H1 (cell line): ENCODE measurements around the gene BRSK2. TPM values are rescaled to one million over a fixed set of nuclear protein-coding genes. Genes with fewer than 3 reads are reported as not detected.

Experiments
- SIN3A ChIP-seq, 2 experiments: IDR thresholded peaks in 1 of 2; conservative IDR thresholded peaks in 1 of 2; 2 replicates each; pipeline ENCODE4 v1.6.1; 2011 to 2012; ENCODE audit warnings: low read length in 2 of 2, improper control_type of control experiment in 1 of 2, low read depth in 1 of 2, mild to moderate bottlenecking in 1 of 2
- polyA plus RNA-seq, 7 experiments: library from polyadenylated mRNA; depleted of rRNA in 3 of 7; stranded (reverse) in 5 of 7; unstranded in 2 of 7; fragments of >200 nt in 5 of 7; fragments of 200-250 nt in 2 of 7; gene quantifications; 1 replicate in 5 of 7; 2 replicates in 1 of 7; 4 replicates in 1 of 7; pipeline versions ENCODE4 v1.2.1 to v1.2.3, GENCODE V29; 2011 to 2013; ENCODE audit warnings: missing spikeins in 2 of 7, mixed read lengths in 2 of 7
- total RNA-seq: library from RNA; stranded (reverse); fragmentation: NEBNext Ultra II Directional; extraction: Animal tissue kit (Norgen Biotek cat#: 25700); gene quantifications from 2 replicates; pipeline ENCODE4 v1.2.1, GENCODE V29; 2021

Gene BRSK2
- total and polyA plus RNA-seq, 2 of the 8 experiments (the other 6 are each of a cell fraction or from before 2014, with no cell fraction given): 17.3 to 27.1 TPM

- no peak for TF ChIP-seq SIN3A (conservative IDR thresholded peaks at IDR 0.05 in 1 of 2, IDR thresholded peaks at IDR 0.05 in 1 of 2; ENCODE audit: low read depth in 1 of 2, low read length in 2 of 2)
Measured at GRCh38 chr11:1360181-1360834, 29.4 kb upstream of the BRSK2 start (continued).
